Right kidney (tissue), 1 donor: Measurements from ENCODE around the gene OLIG3.

Source experiments
- DNase-seq: peaks from one replicate; pipeline ENCODE4 v3.0.0-alpha.2; 2016

Gene OLIG3

DNA sequence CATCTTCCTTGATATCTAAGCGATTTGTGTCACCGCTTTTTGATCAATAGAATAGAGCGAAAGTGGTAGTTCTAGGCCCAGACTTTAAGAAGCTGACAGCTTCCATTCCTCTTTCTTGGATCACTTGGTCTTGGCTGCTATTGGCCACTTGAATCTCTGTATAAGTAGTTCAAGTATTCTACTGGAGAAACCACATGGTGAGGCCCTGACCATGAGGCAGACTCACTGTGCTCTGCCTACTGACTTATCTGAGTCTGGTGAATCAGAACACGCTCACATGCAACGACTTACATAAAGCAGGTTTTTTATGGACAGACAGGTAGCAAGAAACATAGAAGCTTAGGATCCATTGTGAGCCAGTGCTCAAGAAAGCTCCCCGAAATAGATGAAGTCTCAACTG is 27.0 kb downstream of the OLIG3 start:
- no peak for DNase-seq

DNA sequence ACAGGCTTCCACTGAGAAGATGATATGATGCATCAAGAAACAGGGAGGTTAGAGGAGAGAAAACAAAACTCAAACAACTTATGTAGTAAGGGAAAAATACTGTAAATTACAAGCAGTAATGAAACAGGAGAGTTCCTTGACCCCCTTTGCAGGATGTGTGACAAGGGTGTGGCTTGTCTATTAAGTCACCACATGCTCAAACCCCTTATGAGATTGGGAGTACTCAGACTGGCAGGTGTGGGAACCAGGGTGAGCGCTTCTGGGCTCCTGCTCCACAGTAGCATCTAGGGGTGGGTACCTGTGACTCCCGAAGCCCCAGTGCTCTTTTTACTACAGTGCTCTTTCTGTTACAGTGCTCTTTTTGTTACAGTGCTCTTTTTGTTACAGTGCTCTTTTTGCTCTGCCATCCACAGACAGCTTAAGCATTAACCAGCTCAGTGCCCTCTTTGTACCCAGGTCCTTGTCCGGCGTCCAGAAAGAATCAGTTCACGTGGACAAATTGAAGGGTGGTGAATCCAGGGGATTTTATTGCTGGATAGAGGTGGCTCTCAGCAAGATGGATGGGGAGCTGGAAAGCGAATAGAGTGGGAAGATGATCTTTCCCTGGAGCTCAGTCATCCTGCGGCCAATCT is 28.7 kb downstream of the OLIG3 start:
- no peak for DNase-seq

DNA sequence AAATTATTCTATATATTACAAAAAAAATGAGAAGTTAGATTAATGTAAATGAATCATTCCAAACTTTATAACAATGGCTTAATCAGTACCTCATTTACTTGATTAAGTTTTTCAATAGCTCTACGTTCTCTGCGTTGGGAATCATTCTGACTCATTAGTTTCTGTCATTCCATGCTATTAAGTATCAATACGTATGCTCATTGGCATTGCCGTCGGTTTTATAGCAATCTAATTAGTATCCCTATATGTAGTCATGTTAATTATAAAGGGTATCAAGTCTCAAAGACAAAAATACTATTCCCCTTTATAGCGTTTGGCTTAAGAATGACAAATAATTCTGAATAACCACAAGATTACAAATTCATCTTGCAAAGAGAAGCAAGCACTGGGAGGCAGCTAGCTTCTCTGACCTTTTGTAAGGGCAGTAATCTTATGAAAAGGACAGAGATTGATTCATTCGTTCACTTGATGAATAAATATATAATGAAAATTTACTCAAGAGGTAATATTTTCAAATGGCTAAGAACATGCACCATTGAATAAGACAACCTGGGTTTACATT is 41.8 kb downstream of the OLIG3 start:
- no peak for DNase-seq

DNA sequence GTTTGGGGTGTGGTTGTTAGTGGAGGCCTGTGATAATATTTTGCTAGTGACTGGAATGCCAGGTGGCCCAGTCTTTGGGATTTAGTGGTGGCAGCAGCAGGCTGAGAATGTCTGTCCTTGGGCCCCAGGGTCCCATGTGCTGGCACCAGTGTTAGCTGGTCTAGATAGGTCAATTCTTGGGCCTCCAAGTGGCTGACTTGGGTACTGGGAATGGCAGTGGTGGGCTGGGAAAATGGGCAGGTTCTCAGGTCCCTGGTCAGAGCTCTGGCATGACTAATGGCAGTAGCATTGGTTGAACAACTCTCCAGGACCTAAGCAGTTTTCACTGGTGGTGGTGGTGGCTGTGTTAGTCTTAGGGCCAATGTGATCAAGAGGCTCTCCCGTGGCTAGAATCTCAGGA is 50.3 kb downstream of the OLIG3 start:
- DNase-seq, result no peak
